OCI-M1 (cell line): ENCODE data around the gene PRKG1.

Experiments used
- DNase-seq: peaks from one replicate; lab custom pipeline; 2025; lab: John Stamatoyannopoulos, UW

The PRKG1 gene

GRCh38 chr10:51076299-51076841 is 2.1 kb downstream of the PRKG1 start:
- DNase-seq, result no peak

- no peak for DNase-seq
These were observed 2.8 kb downstream of the PRKG1 start for GRCh38 chr10:51077074-51077473.

GRCh38 chr10:51077507-51077906 is 3.2 kb downstream of the PRKG1 start:
- no peak for DNase-seq

- no peak for DNase-seq
These were observed 5.0 kb downstream of the PRKG1 start for GRCh38 chr10:51079331-51079730.

GRCh38 chr10:51079766-51080165 is 5.5 kb downstream of the PRKG1 start:
- no peak for DNase-seq

- DNase-seq, result peak; percentile 19
These were observed 6.2 kb downstream of the PRKG1 start for GRCh38 chr10:51080311-51081006.

- DNase-seq, result no peak
These were observed 8.6 kb downstream of the PRKG1 start for GRCh38 chr10:51082857-51083256.

- DNase-seq, result peak; percentile 75
These were observed 9.1 kb downstream of the PRKG1 start for GRCh38 chr10:51083356-51083853.

- DNase-seq, result no peak
These were observed 10.9 kb downstream of the PRKG1 start for GRCh38 chr10:51085204-51085603.

- DNase-seq, result peak; percentile 36
These were observed 12.4 kb downstream of the PRKG1 start for GRCh38 chr10:51086710-51087109.

- DNase-seq, result no peak
These were observed 12.8 kb downstream of the PRKG1 start for GRCh38 chr10:51087114-51087513.

- no peak for DNase-seq
These were observed 15.9 kb downstream of the PRKG1 start for GRCh38 chr10:51090190-51090589.

GRCh38 chr10:51092402-51092801 is 18.1 kb downstream of the PRKG1 start:
- DNase-seq, result peak; percentile 20

- peak; percentile 15 for DNase-seq
These were observed 21.2 kb downstream of the PRKG1 start for GRCh38 chr10:51095444-51095843.

GRCh38 chr10:51097546-51097945 is 23.3 kb downstream of the PRKG1 start:
- no peak for DNase-seq

- DNase-seq, result no peak
These were observed 25.9 kb downstream of the PRKG1 start for GRCh38 chr10:51100221-51100620.

- DNase-seq, result no peak
These were observed 29.4 kb downstream of the PRKG1 start for GRCh38 chr10:51103554-51104217.

- no peak for DNase-seq
These were observed 32.1 kb downstream of the PRKG1 start for GRCh38 chr10:51106311-51106945.

- no peak for DNase-seq
These were observed 34.1 kb downstream of the PRKG1 start for GRCh38 chr10:51108406-51108805.

- no peak for DNase-seq
These were observed 35.7 kb downstream of the PRKG1 start for GRCh38 chr10:51109801-51110533.

GRCh38 chr10:51112013-51112412 is 37.7 kb downstream of the PRKG1 start:
- DNase-seq, result no peak

GRCh38 chr10:51113007-51113406 is 38.7 kb downstream of the PRKG1 start:
- no peak for DNase-seq
